Measurements from ENCODE around the gene COQ5. TPM values are rescaled to one million over a fixed set of nuclear protein-coding genes. Genes with fewer than 3 reads are reported as not detected.
A peak's percentile ranks its signal among the peaks of the same experiment; 100 is the strongest.

The COQ5 gene
- total RNA-seq (2014; rRNA removed; shearing (Covaris generic); ENCODE audit: low replicate concordance), result 26.3 and 31.5 TPM in 2 replicates

GRCh38 chr12:120528861-120529525 lies at the start of gene COQ5:
TSS of gene COQ5 (minus strand) at chr12:120529158. CDS start at chr12:120529141, 17 bp downstream.
- H3K9me2 ChIP-seq (replicated peaks; ENCODE audit: insufficient read depth, low read length), result no peaks in the 10 kb centered on the region
- H4K20me1 ChIP-seq (ENCODE audit: insufficient read depth, low read depth, low read length), result no peaks in the 10 kb centered on the region
- H3K4me1 ChIP-seq (ENCODE audit: low read length), result peaks cover 20% of the 10 kb centered on the region
- H3K4me3 ChIP-seq (ENCODE audit: low read length), result peak within 1 kb of the TSS; percentile 98
- no peaks in the 10 kb centered on the region for H3K9me3 ChIP-seq (ENCODE audit: low read length)
- peak within 1 kb of the TSS; percentile 31 for H3K27ac ChIP-seq (ENCODE audit: low read length)
- peak within 1 kb of the TSS; percentile 89 for H2AFZ ChIP-seq (ENCODE audit: low read length)
- H3K79me2 ChIP-seq (ENCODE audit: low read length), result peaks cover 17% of the 10 kb centered on the region
- peaks cover 4% of the 10 kb centered on the region; the same call in 1 of the 2 replicates for H3K36me3 ChIP-seq (ENCODE audit: insufficient read depth, low read length)
- H3K27me3 ChIP-seq (ENCODE audit: low read length), result no peaks in the 10 kb centered on the region
- peak; percentile 95 for DNase-seq
- H3K9ac ChIP-seq (ENCODE audit: low read length), result peak within 1 kb of the TSS; percentile 90
- peak within 1 kb of the TSS; percentile 90 for H3K4me2 ChIP-seq (ENCODE audit: low read depth, low read length, poor library complexity, severe bottlenecking)

GRCh38 chr12:120574106-120574505 lies 45.1 kb upstream of the COQ5 start:
- H3K9me2 ChIP-seq (replicated peaks; ENCODE audit: insufficient read depth, low read length), result no peaks in the 10 kb centered on the region
- no peak overlapping the region for H3K4me3 ChIP-seq (ENCODE audit: low read length)
- no peaks in the 10 kb centered on the region for H3K4me1 ChIP-seq (ENCODE audit: low read length)
- H3K27ac ChIP-seq (ENCODE audit: low read length), result no peak overlapping the region
- H2AFZ ChIP-seq (ENCODE audit: low read length), result no peak overlapping the region
- H3K9me3 ChIP-seq (ENCODE audit: low read length), result no peaks in the 10 kb centered on the region
- H3K4me2 ChIP-seq (ENCODE audit: low read depth, low read length, poor library complexity, severe bottlenecking), result no peak overlapping the region
- peaks cover 3% of the 10 kb centered on the region for H3K79me2 ChIP-seq (ENCODE audit: low read length)
- H4K20me1 ChIP-seq (ENCODE audit: insufficient read depth, low read depth, low read length), result no peaks in the 10 kb centered on the region; the same call in 1 of the 2 replicates
- no peaks in the 10 kb centered on the region for H3K27me3 ChIP-seq (ENCODE audit: low read length)
- peaks cover 55% of the 10 kb centered on the region; the same call in 1 of the 2 replicates for H3K36me3 ChIP-seq (ENCODE audit: insufficient read depth, low read length)
- no peak overlapping the region for H3K9ac ChIP-seq (ENCODE audit: low read length)
- DNase-seq, result no peak

DNA sequence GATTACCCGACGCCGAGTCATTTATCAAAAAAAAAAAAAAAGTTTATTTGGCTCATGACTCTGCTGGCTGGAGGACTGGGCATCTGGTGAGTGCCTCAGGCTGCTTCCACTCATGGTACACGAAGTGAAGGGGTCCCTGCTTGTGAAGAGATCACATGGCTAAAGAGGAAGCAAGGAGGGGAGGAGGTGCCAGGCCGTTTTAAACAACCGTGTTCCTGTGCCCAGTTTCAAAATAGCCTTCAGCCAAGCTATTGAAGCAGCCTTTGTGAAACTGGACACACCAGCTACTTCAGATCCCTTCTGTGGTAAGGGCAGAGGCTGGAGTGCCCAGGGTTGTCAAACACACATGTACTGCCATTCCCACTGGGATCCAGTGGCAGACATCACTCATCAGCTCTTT lies 44.6 kb upstream of the COQ5 start:
- Histone ChIP-seq H3K4me2 (ENCODE audit: low read depth, low read length, poor library complexity, severe bottlenecking) (no peak overlapping the region), H3K79me2 (ENCODE audit: low read length) (no peaks in the 10 kb centered on the region), H3K9ac (ENCODE audit: low read length) (no peak overlapping the region), H3K9me2 (replicated peaks; ENCODE audit: insufficient read depth, low read length) (no peaks in the 10 kb centered on the region), H3K4me1 (ENCODE audit: low read length) (no peaks in the 10 kb centered on the region), H3K36me3 (ENCODE audit: insufficient read depth, low read length) (peaks cover 50% of the 10 kb centered on the region; the same call in 1 of the 2 replicates), H2AFZ (ENCODE audit: low read length) (no peak overlapping the region), H3K9me3 (ENCODE audit: low read length) (no peaks in the 10 kb centered on the region), H3K27ac (ENCODE audit: low read length) (no peak overlapping the region), H3K27me3 (ENCODE audit: low read length) (no peaks in the 10 kb centered on the region), H4K20me1 (ENCODE audit: insufficient read depth, low read depth, low read length) (no peaks in the 10 kb centered on the region; the same call in 1 of the 2 replicates), H3K4me3 (ENCODE audit: low read length) (no peak overlapping the region)
- no peak for DNase-seq

DNA sequence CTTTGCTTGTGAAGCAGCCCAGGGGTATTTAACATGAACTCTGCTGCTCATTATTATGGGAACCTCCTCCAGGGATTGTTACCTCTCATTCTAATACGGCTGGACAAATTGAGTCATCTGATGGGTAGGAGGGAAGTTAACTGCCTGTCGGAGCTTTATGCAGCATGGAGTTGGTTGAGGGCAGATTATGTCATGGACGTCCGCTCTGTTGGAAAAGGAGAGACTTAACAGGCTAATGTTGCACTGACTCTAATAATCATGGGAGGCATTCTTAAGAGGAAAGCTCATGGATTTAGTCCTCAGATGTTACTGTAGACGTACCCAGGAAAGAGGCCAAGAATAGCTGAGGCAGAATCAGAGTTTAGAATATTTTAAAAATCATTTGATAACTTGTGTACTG lies 42.3 kb upstream of the COQ5 start:
- Histone ChIP-seq H3K36me3 (ENCODE audit: insufficient read depth, low read length) (peaks cover 38% of the 10 kb centered on the region), H3K79me2 (ENCODE audit: low read length) (no peaks in the 10 kb centered on the region), H3K9me2 (replicated peaks; ENCODE audit: insufficient read depth, low read length) (no peaks in the 10 kb centered on the region), H3K27ac (ENCODE audit: low read length) (no peak overlapping the region), H3K4me1 (ENCODE audit: low read length) (no peaks in the 10 kb centered on the region), H3K9me3 (ENCODE audit: low read length) (no peaks in the 10 kb centered on the region), H2AFZ (ENCODE audit: low read length) (no peak overlapping the region), H3K4me3 (ENCODE audit: low read length) (no peak overlapping the region), H3K4me2 (ENCODE audit: low read depth, low read length, poor library complexity, severe bottlenecking) (no peak overlapping the region), H3K27me3 (ENCODE audit: low read length) (no peaks in the 10 kb centered on the region), H4K20me1 (ENCODE audit: insufficient read depth, low read depth, low read length) (no peaks in the 10 kb centered on the region; the same call in 1 of the 2 replicates), H3K9ac (ENCODE audit: low read length) (no peak overlapping the region)
- DNase-seq, result no peak

DNA sequence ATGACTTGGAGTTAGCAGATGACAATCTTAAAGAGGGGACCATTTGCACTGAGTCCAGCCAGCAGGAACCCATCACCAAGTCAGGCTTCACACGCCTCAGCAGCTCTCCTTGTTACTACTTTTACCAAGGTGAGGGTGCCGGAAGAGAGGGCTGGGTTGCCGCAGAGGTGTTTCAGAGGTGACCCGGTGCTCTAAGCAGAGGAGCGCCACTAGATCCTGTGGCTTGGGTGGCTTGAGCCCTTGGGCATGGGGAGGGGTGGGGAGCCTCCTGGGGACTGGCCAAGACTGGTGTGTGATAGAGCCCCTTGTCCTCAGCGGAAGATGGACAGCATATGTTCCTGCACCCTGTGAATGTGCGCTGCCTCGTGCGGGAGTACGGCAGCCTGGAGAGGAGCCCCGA lies 34.5 kb upstream of the COQ5 start:
- Histone ChIP-seq H4K20me1 (ENCODE audit: insufficient read depth, low read depth, low read length) (peaks cover 6% of the 10 kb centered on the region; the same call in 1 of the 2 replicates), H3K36me3 (ENCODE audit: insufficient read depth, low read length) (peaks cover 51% of the 10 kb centered on the region), H3K4me2 (ENCODE audit: low read depth, low read length, poor library complexity, severe bottlenecking) (no peak overlapping the region), H3K27ac (ENCODE audit: low read length) (no peak overlapping the region), H3K79me2 (ENCODE audit: low read length) (peaks cover 5% of the 10 kb centered on the region; the same call in 1 of the 2 replicates), H3K9ac (ENCODE audit: low read length) (no peak overlapping the region), H3K4me1 (ENCODE audit: low read length) (no peaks in the 10 kb centered on the region), H2AFZ (ENCODE audit: low read length) (no peak overlapping the region), H3K27me3 (ENCODE audit: low read length) (no peaks in the 10 kb centered on the region), H3K9me3 (ENCODE audit: low read length) (no peaks in the 10 kb centered on the region), H3K9me2 (replicated peaks; ENCODE audit: insufficient read depth, low read length) (no peaks in the 10 kb centered on the region), H3K4me3 (ENCODE audit: low read length) (no peak overlapping the region)
- DNase-seq, result no peak

- H3K4me3 ChIP-seq (ENCODE audit: low read length), result no peak overlapping the region
- H4K20me1 ChIP-seq (ENCODE audit: insufficient read depth, low read depth, low read length), result peaks cover 6% of the 10 kb centered on the region; the same call in 1 of the 2 replicates
- H3K4me1 ChIP-seq (ENCODE audit: low read length), result no peaks in the 10 kb centered on the region
- peaks cover 5% of the 10 kb centered on the region; the same call in 1 of the 2 replicates for H3K79me2 ChIP-seq (ENCODE audit: low read length)
- H3K27me3 ChIP-seq (ENCODE audit: low read length), result no peaks in the 10 kb centered on the region
- H3K9me2 ChIP-seq (replicated peaks; ENCODE audit: insufficient read depth, low read length), result no peaks in the 10 kb centered on the region
- no peak overlapping the region for H3K4me2 ChIP-seq (ENCODE audit: low read depth, low read length, poor library complexity, severe bottlenecking)
- DNase-seq, result no peak
- peaks cover 54% of the 10 kb centered on the region for H3K36me3 ChIP-seq (ENCODE audit: insufficient read depth, low read length)
- H3K9me3 ChIP-seq (ENCODE audit: low read length), result no peaks in the 10 kb centered on the region
- no peak overlapping the region for H3K27ac ChIP-seq (ENCODE audit: low read length)
- no peak overlapping the region for H3K9ac ChIP-seq (ENCODE audit: low read length)
- H2AFZ ChIP-seq (ENCODE audit: low read length), result no peak overlapping the region
These were observed 33.9 kb upstream of the COQ5 start for GRCh38 chr12:120562906-120563305.

DNA sequence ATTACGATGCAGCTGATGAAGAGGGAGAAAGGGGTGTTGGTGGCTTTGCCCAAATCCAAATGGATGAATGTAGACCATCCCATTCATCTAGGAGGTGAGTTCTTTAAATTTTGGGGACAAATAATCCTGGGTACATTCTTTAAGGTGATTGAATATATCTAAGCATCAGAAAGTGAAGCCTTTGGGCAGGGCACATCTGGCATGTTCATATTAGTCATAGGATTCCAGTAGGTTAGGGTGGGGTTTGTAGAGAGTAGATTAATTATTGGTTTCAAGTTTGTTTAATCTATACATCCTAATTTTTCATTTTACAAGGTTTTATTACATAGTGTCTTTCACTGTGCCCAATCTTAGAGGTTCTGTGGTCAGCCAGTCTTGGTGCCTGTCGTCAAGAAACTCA lies 28.6 kb upstream of the COQ5 start:
- H3K4me3 ChIP-seq (ENCODE audit: low read length), result no peak overlapping the region

DNA sequence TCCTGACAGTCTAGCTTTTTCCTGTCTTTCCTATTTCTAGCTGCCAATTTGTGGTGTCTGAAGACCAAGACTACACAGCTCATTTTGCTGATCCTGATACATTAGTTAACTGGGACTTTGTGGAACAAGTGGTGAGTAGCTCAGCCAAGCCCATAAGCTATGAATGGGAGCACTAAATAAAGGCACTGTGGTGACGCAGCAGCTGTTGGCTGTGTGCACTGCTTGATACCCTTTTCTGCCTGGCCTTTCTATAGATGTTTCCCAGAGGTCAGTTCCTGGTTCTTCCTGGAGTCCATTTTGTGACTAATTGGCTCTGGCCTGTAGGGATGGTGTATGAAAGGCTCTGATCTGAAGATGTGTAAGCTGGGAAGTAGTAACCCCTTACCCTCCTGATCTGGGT lies 25.7 kb upstream of the COQ5 start:
- Histone ChIP-seq H3K27ac (ENCODE audit: low read length) (no peak overlapping the region), H3K27me3 (ENCODE audit: low read length) (no peaks in the 10 kb centered on the region), H3K79me2 (ENCODE audit: low read length) (peaks cover 16% of the 10 kb centered on the region; the same call in 1 of the 2 replicates), H3K9me3 (ENCODE audit: low read length) (no peaks in the 10 kb centered on the region), H3K4me2 (ENCODE audit: low read depth, low read length, poor library complexity, severe bottlenecking) (no peak overlapping the region), H3K36me3 (ENCODE audit: insufficient read depth, low read length) (peaks cover 29% of the 10 kb centered on the region), H4K20me1 (ENCODE audit: insufficient read depth, low read depth, low read length) (no peaks in the 10 kb centered on the region), H3K9me2 (replicated peaks; ENCODE audit: insufficient read depth, low read length) (no peaks in the 10 kb centered on the region), H3K9ac (ENCODE audit: low read length) (no peak overlapping the region), H3K4me3 (ENCODE audit: low read length) (no peak overlapping the region), H2AFZ (ENCODE audit: low read length) (no peak overlapping the region), H3K4me1 (ENCODE audit: low read length) (no peaks in the 10 kb centered on the region)
- no peak for DNase-seq

More for the DNA sequence above, 28.6 kb upstream of the COQ5 start:
- no peaks in the 10 kb centered on the region for H3K9me2 ChIP-seq (replicated peaks; ENCODE audit: insufficient read depth, low read length)
- 0 out of 2 replicates have a peak, but pooled peaks cover 1% of the 10 kb centered on the region for H4K20me1 ChIP-seq (ENCODE audit: insufficient read depth, low read depth, low read length)
- no peaks in the 10 kb centered on the region for H3K4me1 ChIP-seq (ENCODE audit: low read length)
- no peak overlapping the region for H2AFZ ChIP-seq (ENCODE audit: low read length)
- DNase-seq, result no peak
- no peak overlapping the region for H3K4me2 ChIP-seq (ENCODE audit: low read depth, low read length, poor library complexity, severe bottlenecking)
- H3K36me3 ChIP-seq (ENCODE audit: insufficient read depth, low read length), result peaks cover 40% of the 10 kb centered on the region
- H3K27me3 ChIP-seq (ENCODE audit: low read length), result no peaks in the 10 kb centered on the region
- no peaks in the 10 kb centered on the region for H3K9me3 ChIP-seq (ENCODE audit: low read length)
- no peak overlapping the region for H3K9ac ChIP-seq (ENCODE audit: low read length)
- H3K79me2 ChIP-seq (ENCODE audit: low read length), result peaks cover 8% of the 10 kb centered on the region; the same call in 1 of the 2 replicates
- no peak overlapping the region for H3K27ac ChIP-seq (ENCODE audit: low read length)
